HTR-8/SVneo (cell line): Measurements from ENCODE around the gene LCE2C.

ENCODE experiments used
- DNase-seq: peaks from one replicate; pipeline ENCODE4 v3.0.0; 2011; ENCODE audit warnings: low spot score, mixed read lengths; ENCODE audit not compliant: insufficient read length
- FAIRE-seq: peaks from 2 replicates; lab custom pipeline; 2011; peaks lifted over from hg19 to GRCh38; lab: Jason Lieb, UNC

LCE2C gene

DNA sequence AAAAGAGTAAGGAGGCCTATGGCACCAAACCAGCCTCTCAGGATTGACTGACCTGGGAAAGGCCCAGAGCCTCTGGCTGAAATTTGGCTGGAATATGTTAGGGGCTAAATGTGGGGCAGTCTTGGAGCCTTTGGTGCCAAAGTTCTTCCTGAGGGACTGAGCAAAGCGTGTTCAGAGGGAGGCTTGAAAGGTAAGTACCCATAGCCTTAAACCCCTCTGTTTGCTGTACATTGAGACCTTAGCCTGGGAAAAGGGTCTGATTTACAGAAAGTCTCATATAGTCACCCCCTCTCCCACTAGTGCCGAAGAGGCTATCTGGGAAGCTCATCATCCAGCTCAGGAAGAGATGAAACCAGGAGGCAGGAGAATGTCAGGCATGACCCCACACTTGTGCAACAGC is 32.8 kb downstream of the LCE2C start, which contains the start of gene LCE4A:
Gene LCE4A, plus strand, starts transcription at position 301 of the 400 bp plus-strand sequence. CDS start 916 bp downstream, outside the sequence.
- FAIRE-seq (no peak), DNase-seq (no peak)

GRCh38 chr1:152718238-152718637 is 43.2 kb downstream of the LCE2C start:
- FAIRE-seq (no peak), DNase-seq (no peak)

- no peak for DNase-seq
- FAIRE-seq: no peak
Observed at GRCh38 chr1:152725261-152725660, 50.2 kb downstream of the LCE2C start.
